Measurements from ENCODE around the gene STXBP1. TPM values are rescaled to one million over a fixed set of nuclear protein-coding genes. Genes with fewer than 3 reads are reported as not detected.

STXBP1 gene
- total RNA-seq, 1 donor from 2014 or later, result 53.3 TPM

- H3K27ac Mint-ChIP-seq (ENCODE audit: unreplicated experiment), result peak overlapping the region; percentile 58
Observed at GRCh38 chr9:127680226-127680625, 68.1 kb downstream of the STXBP1 start.

GRCh38 chr9:127680846-127681245, 68.8 kb downstream of the STXBP1 start:
- peaks cover 2% of the 10 kb centered on the region for H3K36me3 Mint-ChIP-seq (ENCODE audit: low read depth)
- no peaks in the 10 kb centered on the region for H3K9me3 Mint-ChIP-seq
- no peak overlapping the region for H3K4me3 Mint-ChIP-seq
- no peak for TF ChIP-seq CTCF (conservative IDR thresholded peaks at IDR 0.05)
- H3K4me1 Mint-ChIP-seq, result no peaks in the 10 kb centered on the region
- DNase-seq (ENCODE audit: low read depth, low spot score), result no peak
- H3K27me3 Mint-ChIP-seq (ENCODE audit: low read depth), result no peaks in the 10 kb centered on the region
- no peak overlapping the region for H3K27ac Mint-ChIP-seq (ENCODE audit: unreplicated experiment)

More at GRCh38 chr9:127680226-127680625, 68.1 kb downstream of the STXBP1 start:
- H3K4me1 Mint-ChIP-seq, result no peaks in the 10 kb centered on the region
- no peak overlapping the region for H3K4me3 Mint-ChIP-seq
- H3K27me3 Mint-ChIP-seq (ENCODE audit: low read depth), result no peaks in the 10 kb centered on the region
- no peaks in the 10 kb centered on the region for H3K9me3 Mint-ChIP-seq
- peaks cover 2% of the 10 kb centered on the region for H3K36me3 Mint-ChIP-seq (ENCODE audit: low read depth)
- no peak for TF ChIP-seq CTCF (conservative IDR thresholded peaks at IDR 0.05)
- DNase-seq (ENCODE audit: low read depth, low spot score), result no peak

GRCh38 chr9:127682351-127683136, 70.5 kb downstream of the STXBP1 start:
- H3K9me3 Mint-ChIP-seq, result no peaks in the 10 kb centered on the region
- no peak overlapping the region for H3K4me3 Mint-ChIP-seq
- H3K36me3 Mint-ChIP-seq (ENCODE audit: low read depth), result peaks cover 2% of the 10 kb centered on the region

GRCh38 chr9:127683723-127684122, 71.6 kb downstream of the STXBP1 start:
- Mint-ChIP-seq H3K27ac (ENCODE audit: unreplicated experiment) (peak overlapping the region; percentile 3), H3K36me3 (ENCODE audit: low read depth) (peaks cover 2% of the 10 kb centered on the region), H3K27me3 (ENCODE audit: low read depth) (no peaks in the 10 kb centered on the region), H3K9me3 (no peaks in the 10 kb centered on the region), H3K4me1 (no peaks in the 10 kb centered on the region), H3K4me3 (no peak overlapping the region)
- no peak for DNase-seq (ENCODE audit: low read depth, low spot score)
- no peak for TF ChIP-seq CTCF (conservative IDR thresholded peaks at IDR 0.05)

More at GRCh38 chr9:127682351-127683136, 70.5 kb downstream of the STXBP1 start:
- H3K27me3 Mint-ChIP-seq (ENCODE audit: low read depth), result no peaks in the 10 kb centered on the region
- no peak for TF ChIP-seq CTCF (conservative IDR thresholded peaks at IDR 0.05)
- no peak for DNase-seq (ENCODE audit: low read depth, low spot score)
- no peak overlapping the region for H3K27ac Mint-ChIP-seq (ENCODE audit: unreplicated experiment)
- H3K4me1 Mint-ChIP-seq, result no peaks in the 10 kb centered on the region

- DNase-seq (ENCODE audit: low read depth, low spot score), result no peak
- Mint-ChIP-seq H3K4me3 (no peak overlapping the region), H3K36me3 (ENCODE audit: low read depth) (peaks cover 2% of the 10 kb centered on the region), H3K9me3 (no peaks in the 10 kb centered on the region), H3K27ac (ENCODE audit: unreplicated experiment) (peak overlapping the region; percentile 81), H3K4me1 (no peaks in the 10 kb centered on the region), H3K27me3 (ENCODE audit: low read depth) (no peaks in the 10 kb centered on the region)
- TF ChIP-seq CTCF (conservative IDR thresholded peaks at IDR 0.05), result no peak
Observed at GRCh38 chr9:127684576-127684975, 72.5 kb downstream of the STXBP1 start.

Data from neural crest cell (in vitro differentiated cells).